HepG2 (cell line): ENCODE results near the gene PEX11B. TPM values are rescaled to one million over a fixed set of nuclear protein-coding genes. Genes with fewer than 3 reads are reported as not detected.

Experiments
- ATAD3A ChIP-seq: sonication (generic); formaldehyde crosslinking; IDR thresholded peaks from 2 replicates; pipeline ENCODE4 v1.4.0; 2020; ENCODE audit warnings: missing genetic modification reagents
- EZH2 ChIP-seq: conservative IDR thresholded peaks from 2 replicates; pipeline ENCODE4 v1.6.1; 2012; ENCODE audit warnings: mild to moderate bottlenecking, low read depth, low read length, moderate library complexity
- FOXA3 ChIP-seq: IDR thresholded peaks from 2 replicates; pipeline ENCODE4 v1.6.1; 2016; ENCODE audit warnings: missing genetic modification reagents, missing compliant biosample characterization
- HDAC2 ChIP-seq: sonication (generic); formaldehyde crosslinking; IDR thresholded peaks from 2 replicates; pipeline ENCODE4 v1.4.0; 2020; ENCODE audit warnings: missing genetic modification reagents
- KAT2B ChIP-seq: fragments of 150-350 bp; IDR thresholded peaks from 2 replicates; pipeline ENCODE4 v1.6.1; 2014; ENCODE audit warnings: low read depth, low read length, borderline replicate concordance
- MEIS1 ChIP-seq: sonication (generic); formaldehyde crosslinking; IDR thresholded peaks from 2 replicates; pipeline ENCODE4 v1.9.0; 2021; ENCODE audit warnings: mild to moderate bottlenecking, missing genetic modification reagents, moderate library complexity, borderline replicate concordance
- MTF1 ChIP-seq: sonication (generic); formaldehyde crosslinking; IDR thresholded peaks from 2 replicates; pipeline ENCODE4 v1.5.0; 2020; ENCODE audit warnings: missing genetic modification reagents
- NR2F2 ChIP-seq: IDR thresholded peaks from 2 replicates; pipeline ENCODE4 v1.6.1; 2012; ENCODE audit warnings: low read depth, inconsistent platforms, borderline replicate concordance
- SALL2 ChIP-seq: sonication (generic); formaldehyde crosslinking; IDR thresholded peaks from 2 replicates; pipeline ENCODE4 v1.8.1; 2023; ENCODE audit warnings: mild to moderate bottlenecking, missing genetic modification reagents, inconsistent platforms
- SCMH1 ChIP-seq: sonication (generic); formaldehyde crosslinking; IDR thresholded peaks from 2 replicates; pipeline ENCODE4 v1.9.0; 2021; ENCODE audit warnings: missing genetic modification reagents, mild to moderate bottlenecking, borderline replicate concordance
- SP2 ChIP-seq: sonication (generic); formaldehyde crosslinking; IDR thresholded peaks from 2 replicates; pipeline ENCODE4 v1.5.1; 2020; ENCODE audit warnings: mild to moderate bottlenecking, missing genetic modification reagents
- TBL1XR1 ChIP-seq: fragments of 150-350 bp; IDR thresholded peaks from 2 replicates; pipeline ENCODE4 v1.6.1; 2014; ENCODE audit warnings: borderline replicate concordance, low read length; ENCODE audit not compliant: partially characterized antibody
- TBP ChIP-seq: sonication (generic); formaldehyde crosslinking; IDR thresholded peaks from 2 replicates; pipeline ENCODE4 v1.5.0; 2020; ENCODE audit warnings: missing genetic modification reagents
- ZFP36 ChIP-seq: fragments of 150-350 bp; IDR thresholded peaks from 2 replicates; pipeline ENCODE4 v1.6.1; 2018; ENCODE audit warnings: borderline replicate concordance, low read length, low read depth; ENCODE audit not compliant: partially characterized antibody
- ZNF124 ChIP-seq: sonication (generic); formaldehyde crosslinking; IDR thresholded peaks from 2 replicates; pipeline ENCODE4 v1.4.0; 2020; ENCODE audit warnings: missing genetic modification reagents
- ZNF446 ChIP-seq: sonication (generic); formaldehyde crosslinking; IDR thresholded peaks from 2 replicates; pipeline ENCODE4 v1.5.0; 2020; ENCODE audit warnings: mild to moderate bottlenecking, missing genetic modification reagents
- ZNF501 ChIP-seq: sonication (generic); formaldehyde crosslinking; IDR thresholded peaks from 2 replicates; pipeline ENCODE4 v1.5.1; 2020; ENCODE audit warnings: mild to moderate bottlenecking, moderate library complexity, missing genetic modification reagents
- ZNF510 ChIP-seq: sonication (generic); formaldehyde crosslinking; IDR thresholded peaks from 2 replicates; pipeline ENCODE4 v1.4.0; 2020; ENCODE audit warnings: low read depth, mild to moderate bottlenecking, missing genetic modification reagents
- ZNF619 ChIP-seq: sonication (generic); formaldehyde crosslinking; IDR thresholded peaks from 2 replicates; pipeline ENCODE4 v1.4.0; 2020; ENCODE audit warnings: mild to moderate bottlenecking, missing genetic modification reagents
- ZNF660 ChIP-seq: sonication (generic); formaldehyde crosslinking; IDR thresholded peaks from 2 replicates; pipeline ENCODE4 v1.5.1; 2020; ENCODE audit warnings: mild to moderate bottlenecking, low read depth, missing genetic modification reagents, borderline replicate concordance
- ZNF879 ChIP-seq: sonication (generic); formaldehyde crosslinking; IDR thresholded peaks from 2 replicates; pipeline ENCODE4 v1.8.1; 2023; ENCODE audit warnings: missing genetic modification reagents
- polyA plus RNA-seq, 8 experiments: library from polyadenylated mRNA; depleted of rRNA in 3 of 8; stranded (reverse) in 7 of 8; unstranded in 1 of 8; fragments of >200 nt; fragmentation: Illumina TruSeq in 4 of 8; extraction: Trizol in 4 of 8; gene quantifications; 2 replicates each; pipeline versions ENCODE4 v1.2.1 to v1.2.3, GENCODE V29; 2011 to 2016; ENCODE audit warnings: low read depth in 4 of 8, missing spikeins in 1 of 8, mixed read lengths in 1 of 8; ENCODE audit not compliant: insufficient read depth in 1 of 8
- total RNA-seq, 5 experiments: library from RNA; depleted of rRNA; stranded (reverse); fragments of >200 nt; fragmentation: Illumina TruSeq; extraction: Trizol; gene quantifications; 2 replicates each; pipeline ENCODE4 v1.2.3, GENCODE V29; 2016; ENCODE audit warnings: low read depth in 1 of 5
- TF ChIP-seq, protein P1 (sequence below): sonication (generic); formaldehyde crosslinking; IDR thresholded peaks from 2 replicates; pipeline ENCODE4 v1.4.0; 2020; ENCODE audit warnings: missing genetic modification reagents
- TF ChIP-seq, protein P2 (sequence below): sonication (generic); formaldehyde crosslinking; IDR thresholded peaks from 2 replicates; pipeline ENCODE4 v1.5.0; 2020; ENCODE audit warnings: missing genetic modification reagents, mild to moderate bottlenecking, borderline replicate concordance
- TF ChIP-seq, protein P3 (sequence below): sonication (generic); formaldehyde crosslinking; IDR thresholded peaks from 2 replicates; pipeline ENCODE4 v1.9.0; 2021; ENCODE audit warnings: missing genetic modification reagents, mild to moderate bottlenecking, borderline replicate concordance
- TF ChIP-seq, protein P4 (sequence below): sonication (generic); formaldehyde crosslinking; IDR thresholded peaks from 2 replicates; pipeline ENCODE4 v1.4.0; 2020; ENCODE audit warnings: missing genetic modification reagents

PEX11B gene
- total and polyA plus RNA-seq, 2 of the 13 experiments (the other 11 are each of a cell fraction or from before 2014, with no cell fraction given), result 21.6 to 48.4 TPM

DNA sequence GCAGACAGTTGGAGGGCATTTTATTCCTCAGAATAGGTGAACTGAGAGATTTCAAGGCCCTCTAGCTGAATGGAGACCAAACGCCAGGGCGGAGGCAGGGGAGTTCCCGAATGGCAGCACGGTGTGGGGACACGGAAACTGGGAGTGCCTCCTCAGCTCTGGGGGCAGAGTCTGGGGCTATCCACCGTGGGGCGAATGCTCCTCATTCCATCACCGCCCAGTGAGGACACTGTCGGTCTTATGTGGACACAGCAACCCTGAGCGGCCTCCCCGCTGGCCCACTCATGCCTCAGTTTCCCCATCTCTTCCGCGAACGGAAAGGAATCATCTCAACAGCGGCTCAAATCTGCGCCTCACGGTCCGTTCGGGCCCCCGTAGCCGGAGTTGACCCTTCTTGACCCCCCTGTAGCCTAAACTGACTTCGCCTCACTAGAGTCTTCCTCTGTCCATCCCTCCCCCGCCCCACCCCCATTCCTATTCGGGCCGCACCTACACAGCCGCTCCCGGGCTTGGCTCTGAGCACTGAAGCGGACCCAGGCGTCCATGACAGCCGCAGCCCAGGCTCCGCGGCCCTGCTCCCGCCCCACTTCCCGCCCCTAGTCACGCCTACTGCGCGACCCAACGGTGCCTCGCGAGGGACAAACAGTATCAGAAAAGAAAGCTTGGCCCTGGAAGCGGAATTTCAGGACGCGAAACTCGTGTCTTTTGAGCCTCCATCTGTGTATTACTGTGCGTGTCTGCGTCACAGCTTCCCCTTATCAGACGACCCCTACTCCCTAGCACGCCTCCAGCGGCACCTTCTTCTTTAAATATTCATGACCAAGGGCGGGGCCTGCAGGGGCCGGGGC lies at the start of gene PEX11B (continued):
- TF ChIP-seq TBL1XR1 (no peak), HDAC2 (CRISPR knock-in tag) (no peak), ZNF879 (CRISPR knock-in tag) (no peak), KAT2B (no peak), ZNF446 (CRISPR knock-in tag) (no peak; the same call in 1 of the 2 replicates), EZH2 (no peak), SALL2 (CRISPR knock-in tag) (no peak), MEIS1 (CRISPR knock-in tag) (no peak; the same call in 1 of the 2 replicates), SP2 (CRISPR knock-in tag) (no peak), ZNF619 (CRISPR knock-in tag) (no peak; the same call in 1 of the 2 replicates), TBP (CRISPR knock-in tag) (no peak), ZNF510 (no peak), FOXA3 (CRISPR knock-in tag) (no peak), ZNF660 (CRISPR knock-in tag) (no peak), ZFP36 (no peak), ZNF501 (CRISPR knock-in tag) (no peak), ATAD3A (CRISPR knock-in tag) (no peak), SCMH1 (CRISPR knock-in tag) (no peak), MTF1 (CRISPR knock-in tag) (no peak), NR2F2 (no peak), ZNF124 (CRISPR knock-in tag) (no peak)
- TF ChIP-seq, protein P1, sequence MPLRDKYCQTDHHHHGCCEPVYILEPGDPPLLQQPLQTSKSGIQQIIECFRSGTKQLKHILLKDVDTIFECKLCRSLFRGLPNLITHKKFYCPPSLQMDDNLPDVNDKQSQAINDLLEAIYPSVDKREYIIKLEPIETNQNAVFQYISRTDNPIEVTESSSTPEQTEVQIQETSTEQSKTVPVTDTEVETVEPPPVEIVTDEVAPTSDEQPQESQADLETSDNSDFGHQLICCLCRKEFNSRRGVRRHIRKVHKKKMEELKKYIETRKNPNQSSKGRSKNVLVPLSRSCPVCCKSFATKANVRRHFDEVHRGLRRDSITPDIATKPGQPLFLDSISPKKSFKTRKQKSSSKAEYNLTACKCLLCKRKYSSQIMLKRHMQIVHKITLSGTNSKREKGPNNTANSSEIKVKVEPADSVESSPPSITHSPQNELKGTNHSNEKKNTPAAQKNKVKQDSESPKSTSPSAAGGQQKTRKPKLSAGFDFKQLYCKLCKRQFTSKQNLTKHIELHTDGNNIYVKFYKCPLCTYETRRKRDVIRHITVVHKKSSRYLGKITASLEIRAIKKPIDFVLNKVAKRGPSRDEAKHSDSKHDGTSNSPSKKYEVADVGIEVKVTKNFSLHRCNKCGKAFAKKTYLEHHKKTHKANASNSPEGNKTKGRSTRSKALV (CRISPR knock-in tag), result no peak
- TF ChIP-seq, protein P2, sequence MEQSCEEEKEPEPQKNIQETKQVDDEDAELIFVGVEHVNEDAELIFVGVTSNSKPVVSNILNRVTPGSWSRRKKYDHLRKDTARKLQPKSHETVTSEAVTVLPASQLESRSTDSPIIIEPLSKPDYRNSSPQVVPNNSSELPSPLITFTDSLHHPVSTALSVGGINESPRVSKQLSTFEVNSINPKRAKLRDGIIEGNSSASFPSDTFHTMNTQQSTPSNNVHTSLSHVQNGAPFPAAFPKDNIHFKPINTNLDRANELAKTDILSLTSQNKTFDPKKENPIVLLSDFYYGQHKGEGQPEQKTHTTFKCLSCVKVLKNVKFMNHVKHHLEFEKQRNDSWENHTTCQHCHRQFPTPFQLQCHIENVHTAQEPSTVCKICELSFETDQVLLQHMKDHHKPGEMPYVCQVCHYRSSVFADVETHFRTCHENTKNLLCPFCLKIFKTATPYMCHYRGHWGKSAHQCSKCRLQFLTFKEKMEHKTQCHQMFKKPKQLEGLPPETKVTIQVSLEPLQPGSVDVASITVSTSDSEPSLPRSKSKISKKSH (CRISPR knock-in tag), result no peak
- TF ChIP-seq, protein P3, sequence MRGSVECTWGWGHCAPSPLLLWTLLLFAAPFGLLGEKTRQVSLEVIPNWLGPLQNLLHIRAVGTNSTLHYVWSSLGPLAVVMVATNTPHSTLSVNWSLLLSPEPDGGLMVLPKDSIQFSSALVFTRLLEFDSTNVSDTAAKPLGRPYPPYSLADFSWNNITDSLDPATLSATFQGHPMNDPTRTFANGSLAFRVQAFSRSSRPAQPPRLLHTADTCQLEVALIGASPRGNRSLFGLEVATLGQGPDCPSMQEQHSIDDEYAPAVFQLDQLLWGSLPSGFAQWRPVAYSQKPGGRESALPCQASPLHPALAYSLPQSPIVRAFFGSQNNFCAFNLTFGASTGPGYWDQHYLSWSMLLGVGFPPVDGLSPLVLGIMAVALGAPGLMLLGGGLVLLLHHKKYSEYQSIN (CRISPR knock-in tag), result no peak
- TF ChIP-seq, protein P4, sequence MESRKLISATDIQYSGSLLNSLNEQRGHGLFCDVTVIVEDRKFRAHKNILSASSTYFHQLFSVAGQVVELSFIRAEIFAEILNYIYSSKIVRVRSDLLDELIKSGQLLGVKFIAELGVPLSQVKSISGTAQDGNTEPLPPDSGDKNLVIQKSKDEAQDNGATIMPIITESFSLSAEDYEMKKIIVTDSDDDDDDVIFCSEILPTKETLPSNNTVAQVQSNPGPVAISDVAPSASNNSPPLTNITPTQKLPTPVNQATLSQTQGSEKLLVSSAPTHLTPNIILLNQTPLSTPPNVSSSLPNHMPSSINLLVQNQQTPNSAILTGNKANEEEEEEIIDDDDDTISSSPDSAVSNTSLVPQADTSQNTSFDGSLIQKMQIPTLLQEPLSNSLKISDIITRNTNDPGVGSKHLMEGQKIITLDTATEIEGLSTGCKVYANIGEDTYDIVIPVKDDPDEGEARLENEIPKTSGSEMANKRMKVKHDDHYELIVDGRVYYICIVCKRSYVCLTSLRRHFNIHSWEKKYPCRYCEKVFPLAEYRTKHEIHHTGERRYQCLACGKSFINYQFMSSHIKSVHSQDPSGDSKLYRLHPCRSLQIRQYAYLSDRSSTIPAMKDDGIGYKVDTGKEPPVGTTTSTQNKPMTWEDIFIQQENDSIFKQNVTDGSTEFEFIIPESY, result no peak
